Hepatocyte (in vitro differentiated cells): ENCODE measurements around the gene POU2F1. TPM values are rescaled to one million over a fixed set of nuclear protein-coding genes. Genes with fewer than 3 reads are reported as not detected.
A peak's percentile ranks its signal among the peaks of the same experiment; 100 is the strongest.

ENCODE experiments used
- DNase-seq: peaks from one replicate; pipeline ENCODE4 v3.0.0-alpha.2; 2016; ENCODE audit warnings: low spot score
- H2AFZ ChIP-seq: fragments of 200-600 bp; sonication (generic); 2 replicates; pipeline ENCODE4 v1.6.0; 2016; ENCODE audit warnings: antibody characterized with exemption, mild to moderate bottlenecking
- H3K27ac ChIP-seq: fragments of 200-600 bp; sonication (generic); 2 replicates; pipeline ENCODE4 v1.5.1; 2016; ENCODE audit warnings: mild to moderate bottlenecking
- H3K27me3 ChIP-seq: fragments of 200-600 bp; sonication (generic); 2 replicates; pipeline ENCODE4 v1.6.1; 2016
- H3K36me3 ChIP-seq: fragments of 200-600 bp; sonication (generic); replicated peaks from 2 replicates; pipeline ENCODE4 v1.5.1; 2016; ENCODE audit warnings: low read depth; ENCODE audit not compliant: insufficient read depth
- H3K4me1 ChIP-seq: fragments of 200-600 bp; sonication (generic); 2 replicates; pipeline ENCODE4 v1.5.1; 2016; ENCODE audit warnings: mild to moderate bottlenecking, moderate library complexity; ENCODE audit not compliant: insufficient read depth
- H3K4me2 ChIP-seq: fragments of 200-600 bp; sonication (generic); 2 replicates; pipeline ENCODE4 v1.6.0; 2016
- H3K4me3 ChIP-seq: fragments of 200-600 bp; sonication (generic); 2 replicates; pipeline ENCODE4 v1.5.1; 2016; ENCODE audit warnings: mild to moderate bottlenecking
- H3K79me2 ChIP-seq: fragments of 200-600 bp; sonication (generic); 2 replicates; pipeline ENCODE4 v1.6.0; 2017; ENCODE audit warnings: mild to moderate bottlenecking
- H3K9me2 ChIP-seq: fragments of 200-600 bp; sonication (generic); replicated peaks from 2 replicates; pipeline ENCODE4 v1.6.0; 2017; ENCODE audit warnings: mild to moderate bottlenecking; ENCODE audit not compliant: insufficient read depth
- H3K9me3 ChIP-seq: fragments of 200-600 bp; sonication (generic); 2 replicates; pipeline ENCODE4 v1.5.1; 2016; ENCODE audit warnings: low read depth, mild to moderate bottlenecking
- H4K20me1 ChIP-seq: fragments of 200-600 bp; sonication (generic); 2 replicates; pipeline ENCODE4 v1.6.0; 2016; ENCODE audit warnings: mild to moderate bottlenecking; ENCODE audit not compliant: insufficient read depth, poor library complexity, severe bottlenecking
- CTCF ChIP-seq: fragments of 200-600 bp; sonication (generic); IDR thresholded peaks from 2 replicates; pipeline ENCODE4 v1.5.1; 2016; ENCODE audit warnings: antibody characterized with exemption, mild to moderate bottlenecking; ENCODE audit not compliant: poor library complexity
- EZH2 ChIP-seq: fragments of 200-600 bp; sonication (generic); IDR thresholded peaks from 2 replicates; pipeline ENCODE4 v1.6.1; 2016; ENCODE audit warnings: antibody characterized with exemption, mild to moderate bottlenecking, borderline replicate concordance
- EZH2phosphoT487 ChIP-seq: fragments of 200-600 bp; sonication (generic); IDR thresholded peaks from one replicate; pipeline ENCODE4 v1.6.1; 2018; ENCODE audit warnings: antibody characterized with exemption, mild to moderate bottlenecking, low read depth, moderate library complexity; ENCODE audit not compliant: unreplicated experiment, severe bottlenecking
- whole genome bisulfite sequencing: methylation state at CpG from one replicate; pipeline ENCODE4 v1.1.6; 2016; ENCODE audit warnings: low lambda C conversion rate; ENCODE audit errors: missing lambda C conversion rate; 5-methylcytosine and 5-hydroxymethylcytosine counted together
- polyA plus RNA-seq: library from polyadenylated mRNA; unstranded; fragments of >200 nt; fragmentation: Nextera tagmentation; extraction: Ambion mirVana; gene quantifications from 2 replicates; pipeline ENCODE4 v1.2.1, GENCODE V29; 2016
- total RNA-seq: library from RNA; depleted of rRNA; stranded (reverse); fragments of >200 nt; gene quantifications from 2 replicates; pipeline ENCODE4 v1.2.3, GENCODE V29; 2014

The POU2F1 gene
- total and polyA plus RNA-seq, 2 experiments from 2014 or later: 11.9 to 14.5 TPM

- Histone ChIP-seq H3K4me3 (no peak overlapping the region), H3K9me2 (peaks cover 3% of the 10 kb centered on the region), H3K4me1 (peaks cover 3% of the 10 kb centered on the region), H3K27me3 (no peaks in the 10 kb centered on the region), H3K9me3 (no peaks in the 10 kb centered on the region), H3K36me3 (no peaks in the 10 kb centered on the region), H3K4me2 (no peak overlapping the region), H3K27ac (no peak overlapping the region), H2AFZ (no peak overlapping the region), H3K79me2 (no peaks in the 10 kb centered on the region), H4K20me1 (no peaks in the 10 kb centered on the region)
- 0% methylated on average over 1 of the region's 1 CpG for WGBS
- TF ChIP-seq CTCF: no peak
- TF ChIP-seq EZH2: no peak
- TF ChIP-seq EZH2phosphoT487: no peak
- DNase-seq: no peak
Observed at GRCh38 chr1:167197236-167197635, 23.4 kb upstream of the POU2F1 start.

- Histone ChIP-seq H3K36me3 (no peaks in the 10 kb centered on the region), H3K4me3 (no peak overlapping the region), H3K9me3 (no peaks in the 10 kb centered on the region), H3K27me3 (no peaks in the 10 kb centered on the region), H4K20me1 (no peaks in the 10 kb centered on the region), H3K79me2 (no peaks in the 10 kb centered on the region), H3K9me2 (peaks cover 3% of the 10 kb centered on the region), H3K27ac (no peak overlapping the region), H3K4me2 (no peak overlapping the region), H2AFZ (no peak overlapping the region), H3K4me1 (peaks cover 3% of the 10 kb centered on the region)
- 99% methylated on average over 4 of the region's 4 CpGs for WGBS
- DNase-seq: no peak
- no peak for TF ChIP-seq EZH2phosphoT487
- no peak for TF ChIP-seq CTCF
- TF ChIP-seq EZH2: no peak
Observed at GRCh38 chr1:167197692-167198091, 23.0 kb upstream of the POU2F1 start.

- TF ChIP-seq EZH2phosphoT487: no peak
- TF ChIP-seq EZH2: no peak
- TF ChIP-seq CTCF: no peak
- Histone ChIP-seq H3K36me3 (no peaks in the 10 kb centered on the region), H3K9me3 (no peaks in the 10 kb centered on the region), H3K27me3 (no peaks in the 10 kb centered on the region), H3K27ac (peak overlapping the region; percentile 9), H3K4me2 (no peak overlapping the region), H3K9me2 (peaks cover 3% of the 10 kb centered on the region), H2AFZ (no peak overlapping the region), H3K79me2 (no peaks in the 10 kb centered on the region), H3K4me1 (peaks cover 3% of the 10 kb centered on the region), H4K20me1 (no peaks in the 10 kb centered on the region), H3K4me3 (no peak overlapping the region)
- no peak for DNase-seq
- WGBS: 41% methylated on average over 5 of the region's 5 CpGs
Observed at GRCh38 chr1:167198518-167199133, 22.1 kb upstream of the POU2F1 start.

- no peaks in the 10 kb centered on the region for H3K36me3 ChIP-seq
- no peak for DNase-seq
- H3K27me3 ChIP-seq: no peaks in the 10 kb centered on the region
- no peak for TF ChIP-seq CTCF
- no peak for TF ChIP-seq EZH2
- no peak for TF ChIP-seq EZH2phosphoT487
- peaks cover 3% of the 10 kb centered on the region for H3K9me2 ChIP-seq
- no peak overlapping the region for H3K27ac ChIP-seq
- no peak overlapping the region for H3K4me2 ChIP-seq
- H3K4me3 ChIP-seq: no peak overlapping the region
- H4K20me1 ChIP-seq: no peaks in the 10 kb centered on the region
- H3K4me1 ChIP-seq: peaks cover 3% of the 10 kb centered on the region
- no peaks in the 10 kb centered on the region for H3K9me3 ChIP-seq
- WGBS: 51% methylated on average over 2 of the region's 2 CpGs
- H3K79me2 ChIP-seq: no peaks in the 10 kb centered on the region
- H2AFZ ChIP-seq: no peak overlapping the region
Observed at GRCh38 chr1:167199656-167200055, 21.0 kb upstream of the POU2F1 start.
